Measurements from ENCODE around the gene P2RX4. TPM values are rescaled to one million over a fixed set of nuclear protein-coding genes. Genes with fewer than 3 reads are reported as not detected.

P2RX4 gene
- total and polyA plus RNA-seq, 2 of the 4 experiments (the other 2 are of a cell fraction), result 9.5 to 12.6 TPM

DNA sequence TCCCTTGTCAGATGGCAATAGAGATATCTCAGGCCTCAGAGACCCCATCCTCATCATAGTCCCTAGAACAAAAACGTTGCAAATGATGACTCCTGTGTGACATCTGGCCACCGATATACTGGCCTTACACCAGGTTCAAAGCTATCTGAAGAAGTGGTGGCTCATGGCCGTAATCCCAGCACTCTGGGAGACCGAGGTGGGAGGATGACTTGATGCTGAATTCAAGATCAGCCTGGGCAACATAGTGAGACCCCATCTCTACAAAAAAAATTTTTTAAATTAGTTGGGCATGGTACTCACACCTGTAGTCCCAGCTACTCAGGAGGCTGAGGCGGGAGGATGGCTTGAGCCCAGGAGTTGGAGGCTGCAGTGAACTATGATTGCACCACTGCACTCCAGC lies 73.5 kb downstream of the P2RX4 start:
- WGBS, 2 experiments (ENCODE audit: extremely low coverage in 2 of 2, insufficient read length in 1 of 2), result no CpG with 5 or more reads among the region's 5 CpGs
- no peak overlapping the region for H4K91ac ChIP-seq (ENCODE audit: insufficient read depth, low read depth, low read length)
- H3K27ac ChIP-seq (ENCODE audit: insufficient read depth, low read length), result no peak overlapping the region
- H3K14ac ChIP-seq (replicated peaks; ENCODE audit: low read depth, low read length), result no peak overlapping the region
- H2BK5ac ChIP-seq (ENCODE audit: low read depth, low read length, poor library complexity, severe bottlenecking), result no peak overlapping the region
- H3K27me3 ChIP-seq (ENCODE audit: control insufficient read depth, insufficient read depth, low read length), result no peaks in the 10 kb centered on the region
- no peak overlapping the region for H3K4me2 ChIP-seq (ENCODE audit: low read depth, low read length)
- TF ChIP-seq MXI1 (IDR thresholded peaks at IDR 0.05; ENCODE audit: borderline replicate concordance, low read depth, low read length) (no peak), CTCF (conservative IDR thresholded peaks at IDR 0.05; ENCODE audit: low read depth, low read length) (no peak), MAFK (IDR thresholded peaks at IDR 0.05; ENCODE audit: low read depth, low read length) (no peak), POLR2A (IDR thresholded peaks at IDR 0.05; ENCODE audit: low read depth, low read length) (no peak), NFE2L2 (IDR thresholded peaks at IDR 0.05; ENCODE audit: low read depth, low read length) (no peak), FOS (IDR thresholded peaks at IDR 0.05; ENCODE audit: low read depth, low read length) (no peak), RFX5 (IDR thresholded peaks at IDR 0.05; ENCODE audit: low read depth, low read length) (no peak), BHLHE40 (IDR thresholded peaks at IDR 0.05; ENCODE audit: low read depth, low read length) (no peak), RCOR1 (IDR thresholded peaks at IDR 0.05; ENCODE audit: insufficient replicate concordance, low read length) (no peak), RAD21 (IDR thresholded peaks at IDR 0.05; ENCODE audit: low read length) (no peak), SMC3 (IDR thresholded peaks at IDR 0.05; ENCODE audit: low read depth, low read length) (no peak), CEBPB (IDR thresholded peaks at IDR 0.05; ENCODE audit: low read depth, low read length) (no peak), MAZ (IDR thresholded peaks at IDR 0.05; ENCODE audit: borderline replicate concordance, low read depth, low read length) (no peak), USF2 (IDR thresholded peaks at IDR 0.05; ENCODE audit: low read depth, low read length) (no peak), CHD1 (IDR thresholded peaks at IDR 0.05; ENCODE audit: low read depth, low read length) (no peak)
- TF ChIP-seq, protein P1, sequence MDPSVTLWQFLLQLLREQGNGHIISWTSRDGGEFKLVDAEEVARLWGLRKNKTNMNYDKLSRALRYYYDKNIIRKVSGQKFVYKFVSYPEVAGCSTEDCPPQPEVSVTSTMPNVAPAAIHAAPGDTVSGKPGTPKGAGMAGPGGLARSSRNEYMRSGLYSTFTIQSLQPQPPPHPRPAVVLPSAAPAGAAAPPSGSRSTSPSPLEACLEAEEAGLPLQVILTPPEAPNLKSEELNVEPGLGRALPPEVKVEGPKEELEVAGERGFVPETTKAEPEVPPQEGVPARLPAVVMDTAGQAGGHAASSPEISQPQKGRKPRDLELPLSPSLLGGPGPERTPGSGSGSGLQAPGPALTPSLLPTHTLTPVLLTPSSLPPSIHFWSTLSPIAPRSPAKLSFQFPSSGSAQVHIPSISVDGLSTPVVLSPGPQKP (IDR thresholded peaks at IDR 0.05; ENCODE audit: borderline replicate concordance, low read depth, low read length), result no peak
- intact Hi-C loops (cut with micrococcal nuclease) (no loop called here), in situ Hi-C loops (cut with MboI; ENCODE audit: low sequenced_read_pairs) (no loop called here), dilution Hi-C loops (cut with HindIII; ENCODE audit: low sequenced_read_pairs, unreplicated experiment) (no loop called here)
- H3K56ac ChIP-seq (ENCODE audit: extremely low read depth, insufficient read depth, low read length), result no peak overlapping the region
- no peak overlapping the region for H2AFZ ChIP-seq (replicated peaks; ENCODE audit: low read length, poor library complexity)
- BruUV-seq (replicated peaks), result no TSS peak
- no peak overlapping the region for H4K5ac ChIP-seq (ENCODE audit: low read depth, low read length)
- H3K9me1 ChIP-seq (ENCODE audit: insufficient read depth, low read length), result peaks cover 10% of the 10 kb centered on the region
- no peak overlapping the region for H3K9ac ChIP-seq (ENCODE audit: low read depth, low read length)
- H4K20me1 ChIP-seq (ENCODE audit: insufficient read depth, low read length), result peaks cover 31% of the 10 kb centered on the region
- no peak for ATAC-seq (ENCODE audit: low read depth)
- no peak overlapping the region for H2BK20ac ChIP-seq (ENCODE audit: low read depth, low read length)
- no peak overlapping the region for H3K18ac ChIP-seq (ENCODE audit: low read depth, low read length)
- no peaks in the 10 kb centered on the region for H3K9me3 ChIP-seq (ENCODE audit: control insufficient read depth, insufficient read depth, low read length)
- H4K8ac ChIP-seq (ENCODE audit: low read depth in 2 of 2, low read length in 2 of 2), result no peak overlapping the region
- H3K4ac ChIP-seq (ENCODE audit: low read depth, low read length), result no peak overlapping the region
- H3K4me3 ChIP-seq (ENCODE audit: insufficient read depth, low read depth, low read length), result no peak overlapping the region
- H2AK5ac ChIP-seq (ENCODE audit: low read depth, low read length), result no peak overlapping the region
- DNase-seq, result no peak
- no peak overlapping the region for H3K23ac ChIP-seq (ENCODE audit: low read depth, low read length)
- CTCF ChIA-PET, result no interaction called here
- no peak overlapping the region for H2BK120ac ChIP-seq (ENCODE audit: low read depth, low read length)
- no peak overlapping the region for H2BK15ac ChIP-seq (ENCODE audit: low read depth, low read length)
- peak overlapping the region; percentile 52 for H2AK9ac ChIP-seq (replicated peaks; ENCODE audit: low read depth, low read length, poor library complexity)
- peaks cover 16 to 66% of the 10 kb centered on the region in 2 experiments for H3K79me1 ChIP-seq (ENCODE audit: low read depth in 1 of 2, low read length in 2 of 2)
- POLR2A ChIA-PET (ENCODE audit: unreplicated experiment), result no interaction called here
- H3K4me1 ChIP-seq (ENCODE audit: control insufficient read depth, insufficient read depth, low read length), result peaks cover 14% of the 10 kb centered on the region
- peaks cover 4% of the 10 kb centered on the region for H3K36me3 ChIP-seq (ENCODE audit: control insufficient read depth, insufficient read depth, low read length)
